ENCODE results near the gene FYN.

DNA sequence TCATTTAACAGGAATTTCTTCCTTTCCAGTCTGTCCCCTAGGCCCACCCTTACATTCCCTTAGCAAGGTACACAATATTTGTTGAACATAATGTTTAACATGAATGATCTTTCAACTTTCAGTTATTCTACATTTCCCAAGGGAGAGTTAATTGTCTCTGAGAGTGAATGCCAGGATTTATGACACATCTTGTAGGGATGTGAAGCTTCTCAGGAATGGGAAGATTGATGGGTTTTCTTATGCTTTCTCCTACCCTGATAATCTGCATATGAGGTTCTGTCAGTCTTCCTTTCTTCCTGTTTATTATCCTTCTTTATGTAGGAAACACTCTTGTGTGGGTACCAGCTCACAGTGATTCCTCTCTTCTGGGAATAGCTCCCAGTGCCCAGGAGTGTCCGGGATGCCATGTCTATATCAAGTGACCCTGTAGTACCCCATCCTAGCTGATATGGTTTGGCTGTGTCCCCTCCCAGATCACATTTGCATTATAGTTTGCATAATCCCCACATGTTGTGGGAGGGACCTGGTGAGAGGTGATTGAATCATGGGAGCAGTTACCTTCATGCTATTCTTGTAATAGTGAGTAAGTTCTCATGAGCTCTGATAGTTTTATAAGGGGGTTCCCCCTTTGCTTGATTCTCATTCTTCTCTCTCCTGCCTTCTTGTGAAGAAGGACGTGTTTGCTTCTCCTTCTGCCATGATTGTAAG is 7.1 kb upstream of the FYN start:
- TF ChIP-seq, protein P1, sequence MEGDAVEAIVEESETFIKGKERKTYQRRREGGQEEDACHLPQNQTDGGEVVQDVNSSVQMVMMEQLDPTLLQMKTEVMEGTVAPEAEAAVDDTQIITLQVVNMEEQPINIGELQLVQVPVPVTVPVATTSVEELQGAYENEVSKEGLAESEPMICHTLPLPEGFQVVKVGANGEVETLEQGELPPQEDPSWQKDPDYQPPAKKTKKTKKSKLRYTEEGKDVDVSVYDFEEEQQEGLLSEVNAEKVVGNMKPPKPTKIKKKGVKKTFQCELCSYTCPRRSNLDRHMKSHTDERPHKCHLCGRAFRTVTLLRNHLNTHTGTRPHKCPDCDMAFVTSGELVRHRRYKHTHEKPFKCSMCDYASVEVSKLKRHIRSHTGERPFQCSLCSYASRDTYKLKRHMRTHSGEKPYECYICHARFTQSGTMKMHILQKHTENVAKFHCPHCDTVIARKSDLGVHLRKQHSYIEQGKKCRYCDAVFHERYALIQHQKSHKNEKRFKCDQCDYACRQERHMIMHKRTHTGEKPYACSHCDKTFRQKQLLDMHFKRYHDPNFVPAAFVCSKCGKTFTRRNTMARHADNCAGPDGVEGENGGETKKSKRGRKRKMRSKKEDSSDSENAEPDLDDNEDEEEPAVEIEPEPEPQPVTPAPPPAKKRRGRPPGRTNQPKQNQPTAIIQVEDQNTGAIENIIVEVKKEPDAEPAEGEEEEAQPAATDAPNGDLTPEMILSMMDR (optimal IDR thresholded peaks at IDR 0.05 in 1 of 3, IDR thresholded peaks at IDR 0.05 in 1 of 3, conservative IDR thresholded peaks at IDR 0.05 in 1 of 3; ENCODE audit: extremely low read depth in 1 of 3, insufficient read depth in 2 of 3, low read length in 3 of 3) = no peak
- no peak for TF ChIP-seq EZH2 (IDR thresholded peaks at IDR 0.05; ENCODE audit: low read length)
